ENCODE results near the gene GPR15LG. TPM values are rescaled to one million over a fixed set of nuclear protein-coding genes. Genes with fewer than 3 reads are reported as not detected.

GPR15LG gene
- total RNA-seq, 2 experiments from 2014 or later: not detected

- Mint-ChIP-seq H3K27ac (no peak overlapping the region), H3K27me3 (no peaks in the 10 kb centered on the region), H3K9me3 (no peaks in the 10 kb centered on the region), H3K4me1 (ENCODE audit: low read depth) (peaks cover 26% of the 10 kb centered on the region), H3K4me3 (no peak overlapping the region), H3K36me3 (peaks cover 54% of the 10 kb centered on the region)
- CTCF ChIA-PET: interaction anchor here (0.8 to 4.5 kb wide), 6 partner anchors 9 to 107 kb away, joined by 3 to 75 read pairs (median 4); no protein-coding TSS in a partner anchor
- intact Hi-C loops (cut with micrococcal nuclease): no loop called here
- POLR2A ChIA-PET: no interaction called here
- DNase-seq: no peak
Observed at GRCh38 chr10:84149854-84150253, 23.7 kb upstream of the GPR15LG start.

- Mint-ChIP-seq H3K36me3 (peaks cover 43% of the 10 kb centered on the region), H3K4me1 (ENCODE audit: low read depth) (peaks cover 31% of the 10 kb centered on the region), H3K27ac (peak overlapping the region; percentile 76), H3K9me3 (no peaks in the 10 kb centered on the region), H3K4me3 (no peak overlapping the region), H3K27me3 (no peaks in the 10 kb centered on the region)
- ChIA-PET CTCF (interaction anchor here (1.1 kb wide), 1 partner anchor 141 kb away, joined by 3 read pairs; no protein-coding TSS in a partner anchor), POLR2A (no interaction called here)
- no peak for DNase-seq
- intact Hi-C loops (cut with micrococcal nuclease): loop anchor here (1.0 kb wide), 1 partner anchor 13 kb away; the partner anchor contains the start of gene GHITM
Observed at GRCh38 chr10:84152769-84153168, 20.8 kb upstream of the GPR15LG start.

- H3K27ac Mint-ChIP-seq: no peak overlapping the region
- POLR2A ChIA-PET: no interaction called here
- H3K4me3 Mint-ChIP-seq: no peak overlapping the region
- H3K36me3 Mint-ChIP-seq: peaks cover 31% of the 10 kb centered on the region
- DNase-seq: no peak
- peaks cover 39% of the 10 kb centered on the region for H3K4me1 Mint-ChIP-seq (ENCODE audit: low read depth)
- H3K9me3 Mint-ChIP-seq: no peaks in the 10 kb centered on the region
- no peaks in the 10 kb centered on the region for H3K27me3 Mint-ChIP-seq
- CTCF ChIA-PET: no interaction called here
- intact Hi-C loops (cut with micrococcal nuclease): no loop called here
Observed at GRCh38 chr10:84155521-84155920, 18.1 kb upstream of the GPR15LG start.

GRCh38 chr10:84156009-84156408, 17.6 kb upstream of the GPR15LG start:
- Mint-ChIP-seq H3K27ac (no peak overlapping the region), H3K9me3 (no peaks in the 10 kb centered on the region), H3K4me3 (no peak overlapping the region), H3K27me3 (no peaks in the 10 kb centered on the region), H3K4me1 (ENCODE audit: low read depth) (peaks cover 36% of the 10 kb centered on the region), H3K36me3 (peaks cover 26% of the 10 kb centered on the region)
- CTCF ChIA-PET: interaction anchor here (2.1 kb wide), 1 partner anchor 8 kb away, joined by 11 read pairs; no protein-coding TSS in a partner anchor
- POLR2A ChIA-PET: interaction anchor here (1.7 kb wide), 1 partner anchor 17 kb away, joined by 6 read pairs; the partner anchor contains the start of gene GHITM
- DNase-seq: no peak
- intact Hi-C loops (cut with micrococcal nuclease): no loop called here

- Mint-ChIP-seq H3K4me3 (no peak overlapping the region), H3K9me3 (no peaks in the 10 kb centered on the region), H3K4me1 (ENCODE audit: low read depth) (peaks cover 34% of the 10 kb centered on the region), H3K27me3 (no peaks in the 10 kb centered on the region), H3K27ac (peak overlapping the region; percentile 29), H3K36me3 (peaks cover 24% of the 10 kb centered on the region)
- peak; percentile 59 for DNase-seq
- CTCF ChIA-PET: interaction anchor here (2.1 kb wide), 1 partner anchor 9 kb away, joined by 11 read pairs; no protein-coding TSS in a partner anchor
- intact Hi-C loops (cut with micrococcal nuclease): no loop called here
- POLR2A ChIA-PET: interaction anchor here (1.7 kb wide), 1 partner anchor 18 kb away, joined by 6 read pairs; the partner anchor contains the start of gene GHITM
Observed at GRCh38 chr10:84156768-84157167, 16.8 kb upstream of the GPR15LG start.

GRCh38 chr10:84158061-84158460, 15.5 kb upstream of the GPR15LG start:
- DNase-seq: no peak
- ChIA-PET CTCF (interaction anchor here (1.5 to 2.1 kb wide), 2 partner anchors 10 kb away, joined by 9 to 11 read pairs; no protein-coding TSS in a partner anchor), POLR2A (no interaction called here)
- H3K4me3 Mint-ChIP-seq: no peak overlapping the region
- no peaks in the 10 kb centered on the region for H3K9me3 Mint-ChIP-seq
- H3K4me1 Mint-ChIP-seq (ENCODE audit: low read depth): peaks cover 25% of the 10 kb centered on the region
- no peaks in the 10 kb centered on the region for H3K27me3 Mint-ChIP-seq
- H3K27ac Mint-ChIP-seq: no peak overlapping the region
- intact Hi-C loops (cut with micrococcal nuclease): no loop called here
- H3K36me3 Mint-ChIP-seq: peaks cover 18% of the 10 kb centered on the region

GRCh38 chr10:84158550-84158949, 15.1 kb upstream of the GPR15LG start:
- ChIA-PET POLR2A (no interaction called here), CTCF (interaction anchor here (0.9 to 1.5 kb wide), 2 partner anchors 10 to 12 kb away, joined by 3 to 9 read pairs; no protein-coding TSS in a partner anchor)
- no peak overlapping the region for H3K4me3 Mint-ChIP-seq

GRCh38 chr10:84159076-84159685, 14.4 kb upstream of the GPR15LG start:
- H3K9me3 Mint-ChIP-seq: no peaks in the 10 kb centered on the region
- ChIA-PET CTCF (interaction anchor here (0.9 to 1.5 kb wide), 2 partner anchors 11 to 12 kb away, joined by 3 to 9 read pairs; no protein-coding TSS in a partner anchor), POLR2A (no interaction called here)
- no peak for DNase-seq
- peaks cover 11% of the 10 kb centered on the region for H3K36me3 Mint-ChIP-seq
- no peak overlapping the region for H3K27ac Mint-ChIP-seq
- H3K27me3 Mint-ChIP-seq: no peaks in the 10 kb centered on the region
- H3K4me3 Mint-ChIP-seq: no peak overlapping the region
- peaks cover 17% of the 10 kb centered on the region for H3K4me1 Mint-ChIP-seq (ENCODE audit: low read depth)
- intact Hi-C loops (cut with micrococcal nuclease): no loop called here

More at GRCh38 chr10:84158550-84158949, 15.1 kb upstream of the GPR15LG start:
- H3K27me3 Mint-ChIP-seq: no peaks in the 10 kb centered on the region
- intact Hi-C loops (cut with micrococcal nuclease): no loop called here
- H3K27ac Mint-ChIP-seq: no peak overlapping the region
- peaks cover 20% of the 10 kb centered on the region for H3K4me1 Mint-ChIP-seq (ENCODE audit: low read depth)
- peaks cover 13% of the 10 kb centered on the region for H3K36me3 Mint-ChIP-seq
- no peaks in the 10 kb centered on the region for H3K9me3 Mint-ChIP-seq
- DNase-seq: no peak

GRCh38 chr10:84160663-84161362, 12.8 kb upstream of the GPR15LG start:
- peaks cover 4% of the 10 kb centered on the region for H3K27me3 Mint-ChIP-seq
- H3K27ac Mint-ChIP-seq: no peak overlapping the region
- no peaks in the 10 kb centered on the region for H3K9me3 Mint-ChIP-seq
- intact Hi-C loops (cut with micrococcal nuclease): no loop called here
- H3K36me3 Mint-ChIP-seq: peaks cover 3% of the 10 kb centered on the region
- no peak for DNase-seq
- H3K4me3 Mint-ChIP-seq: no peak overlapping the region
- POLR2A ChIA-PET: no interaction called here
- CTCF ChIA-PET: no interaction called here
- H3K4me1 Mint-ChIP-seq (ENCODE audit: low read depth): peaks cover 17% of the 10 kb centered on the region

- no peak for DNase-seq
- ChIA-PET POLR2A (no interaction called here), CTCF (interaction anchor here (1.0 to 3.1 kb wide), 2 partner anchors 16 to 44 kb away, joined by 3 to 9 read pairs; no protein-coding TSS in a partner anchor)
- peaks cover 4% of the 10 kb centered on the region for H3K27me3 Mint-ChIP-seq
- peaks cover 4% of the 10 kb centered on the region for H3K4me1 Mint-ChIP-seq (ENCODE audit: low read depth)
- no peaks in the 10 kb centered on the region for H3K36me3 Mint-ChIP-seq
- no peak overlapping the region for H3K4me3 Mint-ChIP-seq
- no peak overlapping the region for H3K27ac Mint-ChIP-seq
- no peaks in the 10 kb centered on the region for H3K9me3 Mint-ChIP-seq
- intact Hi-C loops (cut with micrococcal nuclease): no loop called here
Observed at GRCh38 chr10:84163996-84164395, 9.6 kb upstream of the GPR15LG start.

- POLR2A ChIA-PET: no interaction called here
- Mint-ChIP-seq H3K27ac (no peak overlapping the region), H3K9me3 (no peaks in the 10 kb centered on the region), H3K36me3 (no peaks in the 10 kb centered on the region), H3K27me3 (peaks cover 4% of the 10 kb centered on the region), H3K4me3 (no peak overlapping the region), H3K4me1 (ENCODE audit: low read depth) (no peaks in the 10 kb centered on the region)
- CTCF ChIA-PET: interaction anchor here (1.0 to 3.1 kb wide), 2 partner anchors 17 to 44 kb away, joined by 3 to 9 read pairs; no protein-coding TSS in a partner anchor
- intact Hi-C loops (cut with micrococcal nuclease): no loop called here
- no peak for DNase-seq
Observed at GRCh38 chr10:84164442-84164841, 9.2 kb upstream of the GPR15LG start.

GRCh38 chr10:84166620-84167288, 6.8 kb upstream of the GPR15LG start:
- no peak overlapping the region for H3K27ac Mint-ChIP-seq
- intact Hi-C loops (cut with micrococcal nuclease): no loop called here
- H3K9me3 Mint-ChIP-seq: no peaks in the 10 kb centered on the region
- no peak overlapping the region for H3K4me3 Mint-ChIP-seq
- ChIA-PET POLR2A (no interaction called here), CTCF (interaction anchor here (1.1 kb wide), 1 partner anchor 19 kb away, joined by 4 read pairs; no protein-coding TSS in a partner anchor)
- peaks cover 4% of the 10 kb centered on the region for H3K27me3 Mint-ChIP-seq
- no peak for DNase-seq
- H3K4me1 Mint-ChIP-seq (ENCODE audit: low read depth): no peaks in the 10 kb centered on the region
- H3K36me3 Mint-ChIP-seq: no peaks in the 10 kb centered on the region
